NCI-H345 (cell line): Measurements from ENCODE around the gene ELSPBP1.
"Not testable (repeated sequence)": the region's sequence is repeated elsewhere in the genome, so short reads cannot be mapped to it uniquely, and the experiment has no call there.

ENCODE experiments used
- DNase-seq: peaks from one replicate; lab custom pipeline; 2025; lab: John Stamatoyannopoulos, UW

Gene ELSPBP1

GRCh38 chr19:47994209-47994802, at the start of gene ELSPBP1:
Gene ELSPBP1, plus strand, starts transcription at chr19:47994632. Its CDS starts 14,036 bp downstream, at chr19:48008668.
- no peak for DNase-seq

GRCh38 chr19:47949852-47950521, 44.4 kb upstream of the ELSPBP1 start:
- DNase-seq = not testable (repeated sequence)

- DNase-seq = not testable (repeated sequence)
Observed at GRCh38 chr19:47952132-47952531, 42.3 kb upstream of the ELSPBP1 start.

- DNase-seq = not testable (repeated sequence)
Observed at GRCh38 chr19:47955936-47956335, 38.5 kb upstream of the ELSPBP1 start.

GRCh38 chr19:47973529-47973928, 20.9 kb upstream of the ELSPBP1 start:
- no peak for DNase-seq

GRCh38 chr19:47991191-47991808, 3.1 kb upstream of the ELSPBP1 start:
- no peak for DNase-seq

- no peak for DNase-seq
Observed at GRCh38 chr19:47992070-47992469, 2.4 kb upstream of the ELSPBP1 start, which contains the start of gene BSPH1. Gene BSPH1, minus strand, starts transcription at chr19:47992170. Its CDS starts 89 bp downstream, at chr19:47992081.

GRCh38 chr19:47996230-47996727, 1.8 kb downstream of the ELSPBP1 start:
- DNase-seq = no peak

GRCh38 chr19:47998800-47999199, 4.4 kb downstream of the ELSPBP1 start:
- no peak for DNase-seq

GRCh38 chr19:48000846-48001245, 6.4 kb downstream of the ELSPBP1 start:
- no peak for DNase-seq

- no peak for DNase-seq
Observed at GRCh38 chr19:48004236-48004635, 9.8 kb downstream of the ELSPBP1 start.

GRCh38 chr19:48006762-48007161, 12.3 kb downstream of the ELSPBP1 start:
- no peak for DNase-seq

GRCh38 chr19:48010932-48011758, 16.7 kb downstream of the ELSPBP1 start:
- DNase-seq = no peak

GRCh38 chr19:48020686-48021085, 26.3 kb downstream of the ELSPBP1 start:
- DNase-seq = no peak

GRCh38 chr19:48023011-48023410, 28.6 kb downstream of the ELSPBP1 start:
- DNase-seq = no peak

GRCh38 chr19:48023518-48023917, 29.1 kb downstream of the ELSPBP1 start:
- no peak for DNase-seq

- DNase-seq = no peak
Observed at GRCh38 chr19:48025480-48025879, 31.0 kb downstream of the ELSPBP1 start.

- DNase-seq = no peak
Observed at GRCh38 chr19:48029431-48029830, 35.0 kb downstream of the ELSPBP1 start.

GRCh38 chr19:48030073-48030472, 35.6 kb downstream of the ELSPBP1 start:
- no peak for DNase-seq

- no peak for DNase-seq
Observed at GRCh38 chr19:48033604-48034003, 39.2 kb downstream of the ELSPBP1 start.

- DNase-seq = no peak
Observed at GRCh38 chr19:48036765-48037164, 42.3 kb downstream of the ELSPBP1 start.
